ENCODE data around the gene MYF5.
"Not testable (repeated sequence)": the region's sequence is repeated elsewhere in the genome, so short reads cannot be mapped to it uniquely, and the experiment has no call there.

Gene MYF5

DNA sequence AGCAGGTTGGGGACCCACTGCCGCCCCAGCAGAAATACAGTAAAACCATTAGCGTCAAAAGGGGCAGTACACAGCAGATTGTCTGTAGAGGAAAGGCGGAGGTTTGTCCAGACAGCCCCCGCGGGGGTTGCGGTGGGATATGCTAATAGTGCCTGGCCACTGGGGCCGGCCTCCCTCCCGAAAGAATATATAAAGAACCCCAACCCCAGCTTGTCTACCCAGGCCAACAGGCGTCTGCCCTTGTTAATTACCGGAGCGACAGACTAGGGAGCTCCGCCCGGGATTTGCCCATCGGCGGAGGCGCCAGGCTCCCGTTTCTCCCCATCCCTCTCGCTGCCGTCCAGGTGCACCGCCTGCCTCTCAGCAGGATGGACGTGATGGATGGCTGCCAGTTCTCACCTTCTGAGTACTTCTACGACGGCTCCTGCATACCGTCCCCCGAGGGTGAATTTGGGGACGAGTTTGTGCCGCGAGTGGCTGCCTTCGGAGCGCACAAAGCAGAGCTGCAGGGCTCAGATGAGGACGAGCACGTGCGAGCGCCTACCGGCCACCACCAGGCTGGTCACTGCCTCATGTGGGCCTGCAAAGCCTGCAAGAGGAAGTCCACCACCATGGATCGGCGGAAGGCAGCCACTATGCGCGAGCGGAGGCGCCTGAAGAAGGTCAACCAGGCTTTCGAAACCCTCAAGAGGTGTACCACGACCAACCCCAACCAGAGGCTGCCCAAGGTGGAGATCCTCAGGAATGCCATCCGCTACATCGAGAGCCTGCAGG, at the start of gene MYF5:
MYF5 (plus strand) TSS at position 217 of the 774 bp plus-strand sequence; CDS start at position 369, 152 bp downstream.
- no peak for DNase-seq

DNA sequence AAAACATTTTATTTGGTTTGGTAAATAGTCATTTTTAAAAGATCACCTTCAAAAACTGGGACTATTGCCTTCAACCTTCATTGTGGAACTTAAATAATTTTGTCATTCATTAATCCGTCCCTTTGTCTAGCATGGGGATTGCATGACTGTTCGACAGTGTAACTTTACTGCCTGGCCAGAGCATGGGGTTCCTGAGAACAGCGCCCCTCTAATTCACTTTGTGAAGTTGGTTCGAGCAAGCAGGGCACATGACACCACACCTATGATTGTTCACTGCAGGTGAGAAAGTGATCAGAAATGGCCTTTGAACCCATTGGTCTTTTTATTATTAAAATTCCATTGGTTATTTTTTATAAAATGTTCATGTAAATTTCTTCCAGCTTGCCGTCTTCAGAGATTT, 46.5 kb upstream of the MYF5 start:
- no peak for DNase-seq

GRCh38 chr12:80676042-80676636, 40.6 kb upstream of the MYF5 start:
- not testable (repeated sequence) for DNase-seq

DNA sequence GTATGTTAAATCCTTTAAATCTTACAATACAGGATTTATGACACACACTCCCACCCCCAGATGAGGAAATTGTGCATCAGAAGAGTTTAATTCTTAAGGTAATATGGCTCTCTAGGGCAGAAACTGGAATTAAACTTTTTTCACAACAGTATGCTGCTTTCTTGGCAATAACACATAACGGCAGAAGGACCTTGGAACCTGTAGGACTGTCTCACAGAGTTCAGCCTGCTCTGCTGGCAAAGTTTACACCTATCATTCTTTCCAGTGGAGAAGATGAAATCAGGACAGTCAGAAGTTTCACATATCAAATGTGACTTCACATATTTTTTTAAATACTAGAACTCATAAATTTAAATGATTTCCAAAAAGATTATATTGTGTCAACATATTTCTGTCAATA, 39.9 kb upstream of the MYF5 start:
- no peak for DNase-seq

DNA sequence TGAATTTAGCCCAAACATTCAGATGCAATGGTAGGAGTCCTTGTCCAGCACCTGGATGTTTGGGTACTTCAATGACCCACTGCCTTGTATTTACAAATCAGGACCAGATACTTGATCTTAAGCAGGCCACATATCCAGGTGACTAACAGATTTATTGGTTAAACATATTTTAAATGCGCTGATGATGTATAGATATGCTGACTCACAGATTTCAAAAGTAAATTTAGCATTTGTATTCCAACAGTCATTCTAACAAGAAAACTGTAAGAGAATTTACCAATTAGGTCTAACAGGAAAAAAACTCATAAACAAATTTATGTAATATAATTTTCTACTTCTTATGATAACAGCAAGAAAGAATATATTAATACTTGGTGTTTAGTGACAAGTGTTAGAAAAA, 38.7 kb upstream of the MYF5 start:
- DNase-seq = no peak

- no peak for DNase-seq
These were observed 37.2 kb upstream of the MYF5 start for GRCh38 chr12:80679346-80680131.

- no peak for DNase-seq
These were observed 35.4 kb upstream of the MYF5 start for GRCh38 chr12:80681287-80681686.

DNA sequence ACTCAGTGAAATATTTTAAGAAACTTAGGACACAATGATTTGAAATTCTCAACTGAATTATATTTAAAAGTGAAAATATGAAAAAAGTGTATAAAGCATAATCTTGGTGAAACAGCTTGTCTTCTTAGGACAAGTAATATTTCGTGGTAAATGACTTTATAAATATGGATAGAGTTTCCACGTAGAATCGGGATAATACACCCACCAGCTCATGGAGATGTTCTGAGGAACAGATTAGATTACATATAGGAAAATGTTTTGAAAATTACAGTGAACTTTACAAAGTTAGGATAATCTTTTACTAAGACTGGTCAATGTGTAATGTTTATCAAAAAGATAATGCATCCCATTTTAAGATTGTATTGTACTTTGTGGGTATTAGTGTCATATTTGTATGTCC, 34.9 kb upstream of the MYF5 start:
- no peak for DNase-seq

- DNase-seq = no peak
These were observed 32.6 kb upstream of the MYF5 start for GRCh38 chr12:80684077-80684495.

GRCh38 chr12:80690090-80690489, 26.6 kb upstream of the MYF5 start:
- DNase-seq = no peak

GRCh38 chr12:80690513-80690912, 26.2 kb upstream of the MYF5 start:
- no peak for DNase-seq

GRCh38 chr12:80692114-80692513, 24.6 kb upstream of the MYF5 start:
- DNase-seq = no peak

DNA sequence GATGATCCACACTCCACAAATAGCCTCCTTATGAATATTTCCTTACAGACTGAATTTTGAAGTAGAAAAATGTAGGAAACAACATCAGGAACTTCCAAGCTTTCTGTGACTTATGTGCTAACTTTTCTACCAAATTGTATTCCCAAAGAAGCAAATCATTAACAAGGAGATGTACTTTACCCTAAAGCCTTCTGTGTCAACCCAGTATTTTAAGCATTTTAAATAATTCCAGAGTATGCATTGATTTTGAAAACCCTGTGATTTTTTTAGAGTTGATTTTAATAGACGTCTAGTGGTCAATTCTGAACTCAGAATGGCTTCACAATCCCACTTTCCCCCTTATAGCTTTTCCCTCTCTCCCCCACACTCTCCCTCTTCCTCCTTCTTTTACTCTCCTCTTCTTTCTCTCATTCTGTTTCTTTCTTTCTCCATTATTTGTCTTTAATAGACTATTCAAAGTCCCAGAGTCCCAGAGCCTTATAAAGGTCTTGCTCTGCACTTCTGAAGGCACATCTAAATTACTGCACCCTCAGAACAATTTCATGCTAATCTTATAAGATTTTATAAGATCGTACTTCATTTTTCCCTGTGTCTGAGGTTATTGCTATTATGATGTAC, 19.3 kb upstream of the MYF5 start:
- no peak for DNase-seq

- DNase-seq = no peak
These were observed 18.5 kb upstream of the MYF5 start for GRCh38 chr12:80698256-80698655.

- DNase-seq = no peak
These were observed 17.7 kb upstream of the MYF5 start for GRCh38 chr12:80698847-80699542.

DNA sequence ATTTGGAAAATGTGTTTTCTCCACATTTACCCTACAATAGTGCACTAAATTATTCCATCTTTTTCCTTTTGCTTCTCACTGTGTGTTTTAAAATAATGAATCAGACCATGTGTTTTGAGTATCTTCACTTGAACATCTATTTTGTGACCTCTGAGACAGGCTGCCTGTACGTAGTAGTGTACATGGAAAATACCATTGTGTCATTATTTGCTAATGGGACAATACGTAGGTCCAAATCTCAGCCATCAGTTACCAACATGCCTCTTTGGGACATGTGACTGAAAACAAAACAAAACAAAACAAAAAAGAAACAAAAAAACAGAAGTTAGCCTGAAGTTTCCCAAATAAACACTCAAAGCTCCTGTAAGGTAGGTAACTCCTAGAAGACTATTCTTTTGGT, 16.4 kb upstream of the MYF5 start:
- DNase-seq = no peak

- no peak for DNase-seq
These were observed 15.3 kb upstream of the MYF5 start for GRCh38 chr12:80701388-80701787.

DNA sequence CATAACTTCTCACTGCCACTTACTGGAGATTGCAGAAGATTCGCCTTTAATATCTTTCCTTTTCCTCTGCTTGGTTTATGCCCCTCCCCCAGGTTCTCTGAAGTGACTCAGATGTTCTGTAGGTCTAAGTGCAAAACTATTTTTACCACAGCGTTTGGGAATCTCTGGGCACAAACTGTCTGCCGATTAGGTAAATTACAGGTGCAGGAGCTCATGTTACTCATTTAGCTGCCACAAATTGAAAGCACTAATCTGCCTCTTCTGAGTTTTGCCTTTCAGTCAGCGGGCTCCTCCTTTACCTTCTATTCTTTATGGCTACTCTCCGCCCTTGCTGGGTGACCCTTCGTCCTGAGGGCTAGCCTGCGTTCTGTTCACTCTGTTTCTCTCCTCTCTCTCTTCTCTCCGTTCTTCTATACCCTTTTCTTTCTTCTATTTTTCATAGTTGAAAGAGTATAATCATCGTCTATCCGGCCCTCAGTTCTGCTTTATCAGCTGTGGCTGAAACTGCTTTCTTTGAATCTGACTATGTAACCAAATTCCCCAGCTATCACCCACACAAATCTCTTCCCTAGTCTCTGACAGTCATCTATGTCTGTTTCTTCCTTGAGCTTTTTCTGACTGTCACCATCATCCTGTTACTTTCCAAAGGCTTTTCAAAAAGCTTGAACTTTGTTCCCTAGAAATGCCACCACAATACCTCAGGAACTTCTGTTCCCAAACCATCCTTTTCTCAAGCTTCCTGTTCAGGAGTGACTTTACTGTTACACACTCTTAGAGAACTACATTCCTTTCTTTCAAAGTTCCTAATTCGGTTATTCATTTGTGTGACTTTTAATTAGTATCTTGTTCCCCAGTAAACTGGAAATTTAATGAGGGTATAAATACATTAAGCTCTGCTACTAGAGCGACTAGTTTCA, 13.6 kb upstream of the MYF5 start:
- no peak for DNase-seq

DNA sequence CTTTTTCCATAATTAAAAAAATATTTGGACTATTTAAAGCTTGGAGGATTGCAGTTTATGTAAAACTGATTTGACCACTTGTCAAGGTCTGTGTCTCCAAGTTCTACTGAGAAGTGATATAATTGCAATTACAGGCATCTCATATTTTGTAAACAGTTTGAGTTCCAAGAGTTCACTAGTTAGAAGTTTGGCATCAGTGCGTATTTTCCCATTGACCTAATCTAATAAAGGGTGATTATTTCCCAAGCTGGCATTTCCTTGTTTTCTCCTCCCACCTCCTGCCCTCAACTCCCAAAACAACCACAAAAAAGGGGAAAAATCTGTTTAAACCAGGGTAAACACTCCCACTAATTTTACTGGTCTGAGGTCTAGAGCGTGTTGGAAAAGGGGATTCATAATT, 12.3 kb upstream of the MYF5 start:
- no peak for DNase-seq

DNA sequence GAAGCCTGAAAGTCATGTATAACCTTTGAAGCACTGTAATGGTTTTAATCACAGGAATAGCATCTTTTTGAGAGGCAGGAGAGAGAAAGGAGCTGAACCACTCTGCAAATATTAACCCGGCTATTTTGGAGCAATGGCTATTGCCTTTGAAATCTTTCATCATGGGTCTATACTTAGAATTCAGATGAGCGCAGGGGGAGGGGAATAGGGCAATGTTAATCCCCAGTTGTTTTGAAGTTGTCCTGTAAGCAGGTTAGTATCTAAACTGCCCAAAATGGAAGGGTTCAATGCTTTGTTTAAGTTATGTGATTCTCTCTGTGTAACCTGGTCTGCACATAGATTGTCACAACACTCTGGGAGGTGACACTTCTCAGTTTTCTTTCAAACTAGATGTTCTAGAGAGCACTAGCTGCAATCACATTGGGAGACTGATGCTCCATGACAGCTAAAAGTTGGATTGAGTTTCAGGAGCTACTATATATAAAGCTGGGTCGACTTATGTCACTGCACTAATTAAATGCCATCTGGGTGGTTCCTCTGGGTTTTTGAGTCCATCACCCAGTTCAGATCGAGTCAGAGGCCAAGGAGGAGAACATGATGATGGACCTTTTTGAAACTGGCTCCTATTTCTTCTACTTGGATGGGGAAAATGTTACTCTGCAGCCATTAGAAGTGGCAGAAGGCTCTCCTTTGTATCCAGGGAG, 9.4 kb upstream of the MYF5 start, which contains the start of gene MYF6:
MYF6 (plus strand) TSS at position 509 of the 704 bp plus-strand sequence; CDS start at position 595, 86 bp downstream.
- no peak for DNase-seq

DNA sequence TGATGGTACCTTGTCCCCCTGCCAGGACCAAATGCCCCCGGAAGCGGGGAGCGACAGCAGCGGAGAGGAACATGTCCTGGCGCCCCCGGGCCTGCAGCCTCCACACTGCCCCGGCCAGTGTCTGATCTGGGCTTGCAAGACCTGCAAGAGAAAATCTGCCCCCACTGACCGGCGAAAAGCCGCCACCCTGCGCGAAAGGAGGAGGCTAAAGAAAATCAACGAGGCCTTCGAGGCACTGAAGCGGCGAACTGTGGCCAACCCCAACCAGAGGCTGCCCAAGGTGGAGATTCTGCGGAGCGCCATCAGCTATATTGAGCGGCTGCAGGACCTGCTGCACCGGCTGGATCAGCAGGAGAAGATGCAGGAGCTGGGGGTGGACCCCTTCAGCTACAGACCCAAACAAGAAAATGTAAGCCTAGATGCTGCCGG, 8.9 kb upstream of the MYF5 start:
- DNase-seq = no peak
